H9 (cell line): Measurements from ENCODE around the gene VWA8. TPM values are rescaled to one million over a fixed set of nuclear protein-coding genes. Genes with fewer than 3 reads are reported as not detected.

Experiments
- DNase-seq: peaks from one replicate; pipeline ENCODE4 v3.0.0-alpha.2; 2017
- H2AFZ ChIP-seq: one replicate; pipeline ENCODE4 v1.6.1; 2013; ENCODE audit warnings: mild to moderate bottlenecking, low read length, control low read depth, moderate library complexity
- H2AK5ac ChIP-seq: 2 replicates; pipeline ENCODE4 v1.6.1; 2013; ENCODE audit warnings: low read length, control low read depth, mixed read lengths; ENCODE audit not compliant: insufficient read length
- H2BK120ac ChIP-seq: one replicate; pipeline ENCODE4 v1.6.1; 2013; ENCODE audit warnings: low read depth, mild to moderate bottlenecking, low read length, control low read depth, inconsistent platforms; ENCODE audit not compliant: poor library complexity, severe bottlenecking
- H2BK12ac ChIP-seq: 2 replicates; pipeline ENCODE4 v1.6.1; 2013; ENCODE audit warnings: low read length, control low read depth, mixed read lengths, low read depth; ENCODE audit not compliant: insufficient read length
- H2BK15ac ChIP-seq: 2 replicates; pipeline ENCODE4 v1.6.1; 2013; ENCODE audit warnings: low read depth, low read length, control low read depth
- H2BK20ac ChIP-seq: one replicate; pipeline ENCODE4 v1.6.1; 2013; ENCODE audit warnings: low read depth, mild to moderate bottlenecking, low read length, control low read depth, inconsistent platforms; ENCODE audit not compliant: poor library complexity, severe bottlenecking
- H2BK5ac ChIP-seq: 2 replicates; pipeline ENCODE4 v1.6.1; 2013; ENCODE audit warnings: low read length, control low read depth, mixed read lengths; ENCODE audit not compliant: insufficient read length
- H3K14ac ChIP-seq: 2 replicates; pipeline ENCODE4 v1.6.1; 2013; ENCODE audit warnings: low read length, control low read depth; ENCODE audit not compliant: insufficient read depth
- H3K18ac ChIP-seq: 2 replicates; pipeline ENCODE4 v1.6.1; 2013; ENCODE audit warnings: low read depth, mild to moderate bottlenecking, mixed read lengths, low read length, control low read depth; ENCODE audit not compliant: insufficient read length
- H3K23ac ChIP-seq: 2 replicates; pipeline ENCODE4 v1.6.1; 2013; ENCODE audit warnings: low read length, control low read depth, mixed read lengths, low read depth; ENCODE audit not compliant: insufficient read length
- H3K23me2 ChIP-seq: 2 replicates; pipeline ENCODE4 v1.6.1; 2013; ENCODE audit warnings: low read depth, mild to moderate bottlenecking, mixed read lengths, low read length, control low read depth; ENCODE audit not compliant: insufficient read length, poor library complexity, severe bottlenecking
- H3K27ac ChIP-seq: 2 replicates; pipeline ENCODE4 v1.5.1; 2013; ENCODE audit warnings: low read length, control low read depth, mixed read lengths, low read depth; ENCODE audit not compliant: insufficient read length
- H3K27me3 ChIP-seq: 2 replicates; pipeline ENCODE4 v1.6.1; 2013; ENCODE audit warnings: low read length, control low read depth, inconsistent platforms; ENCODE audit not compliant: insufficient read depth
- H3K4ac ChIP-seq: 2 replicates; pipeline ENCODE4 v1.6.1; 2013; ENCODE audit warnings: low read depth, mild to moderate bottlenecking, control low read depth, inconsistent platforms, low read length, moderate library complexity
- H3K4me1 ChIP-seq: 2 replicates; pipeline ENCODE4 v1.6.1; 2013; ENCODE audit warnings: low read length, control low read depth, inconsistent platforms; ENCODE audit not compliant: insufficient read depth
- H3K4me2 ChIP-seq: 2 replicates; pipeline ENCODE4 v1.6.1; 2013; ENCODE audit warnings: low read length, control low read depth, mixed read lengths; ENCODE audit not compliant: insufficient read length, insufficient read depth
- H3K56ac ChIP-seq: 2 replicates; pipeline ENCODE4 v1.6.1; 2013; ENCODE audit warnings: low read depth, mild to moderate bottlenecking, mixed read lengths, low read length, control low read depth; ENCODE audit not compliant: insufficient read length
- H3K79me1 ChIP-seq: 2 replicates; pipeline ENCODE4 v1.6.1; 2013; ENCODE audit warnings: low read depth, mild to moderate bottlenecking, moderate library complexity, low read length, control low read depth, inconsistent platforms; ENCODE audit not compliant: insufficient read depth, poor library complexity, severe bottlenecking
- H3K79me2 ChIP-seq: 2 replicates; pipeline ENCODE4 v1.6.1; 2013; ENCODE audit warnings: low read length, control low read depth, inconsistent platforms; ENCODE audit not compliant: insufficient read depth
- H3K9ac ChIP-seq: 2 replicates; pipeline ENCODE4 v1.6.1; 2013; ENCODE audit warnings: low read length, control low read depth, mixed read lengths; ENCODE audit not compliant: insufficient read length; ENCODE audit errors: extremely low read depth
- H3K9me3 ChIP-seq: one replicate; pipeline ENCODE4 v1.6.1; 2013; ENCODE audit warnings: low read depth, low read length, inconsistent platforms; ENCODE audit not compliant: control insufficient read depth
- H3T11ph ChIP-seq: one replicate; pipeline ENCODE4 v1.6.1; 2013; ENCODE audit warnings: mild to moderate bottlenecking, low read length, control low read depth, inconsistent platforms
- H4K20me1 ChIP-seq: one replicate; pipeline ENCODE4 v1.6.1; 2013; ENCODE audit not compliant: control insufficient read depth, insufficient read length, insufficient read depth
- H4K5ac ChIP-seq: 2 replicates; pipeline ENCODE4 v1.6.1; 2013; ENCODE audit warnings: low read depth, mild to moderate bottlenecking, mixed read lengths, low read length, control low read depth; ENCODE audit not compliant: insufficient read length
- H4K8ac ChIP-seq: replicated peaks from 2 replicates; pipeline ENCODE4 v1.6.1; 2013; ENCODE audit warnings: low read length, control low read depth, mixed read lengths, low read depth; ENCODE audit not compliant: insufficient read length
- H4K91ac ChIP-seq: 2 replicates; pipeline ENCODE4 v1.6.1; 2013; ENCODE audit warnings: low read depth, mild to moderate bottlenecking, moderate library complexity, mixed read lengths, low read length, control low read depth; ENCODE audit not compliant: insufficient read length
- H3K27ac Mint-ChIP-seq, 3 experiments: 2 replicates in 2 of 3; 3 replicates in 1 of 3; pipeline ENCODE4 v1.8.0; 2020 to 2021; ENCODE audit warnings: mixed read lengths in 3 of 3, mild to moderate bottlenecking in 1 of 3, moderate library complexity in 1 of 3
- H3K27me3 Mint-ChIP-seq: 2 replicates; pipeline ENCODE4 v1.8.0; 2021; ENCODE audit warnings: low read depth, mild to moderate bottlenecking, moderate library complexity, mixed read lengths
- H3K36me3 Mint-ChIP-seq, 3 experiments: 2 replicates in 2 of 3; 3 replicates in 1 of 3; pipeline ENCODE4 v1.8.0; 2020 to 2021; ENCODE audit warnings: low read depth in 3 of 3, mixed read lengths in 3 of 3; ENCODE audit not compliant: insufficient read depth in 1 of 3
- H3K4me1 Mint-ChIP-seq, 2 experiments: 2 replicates each; pipeline ENCODE4 v1.8.0; 2020; ENCODE audit warnings: mixed read lengths in 2 of 2
- H3K4me3 Mint-ChIP-seq, 2 experiments: 2 replicates in 1 of 2; 3 replicates in 1 of 2; pipeline ENCODE4 v1.8.0; 2020 to 2021; ENCODE audit warnings: mild to moderate bottlenecking in 2 of 2, mixed read lengths in 2 of 2, moderate library complexity in 1 of 2
- H3K9me3 Mint-ChIP-seq, 2 experiments: 2 replicates in 1 of 2; 3 replicates in 1 of 2; pipeline ENCODE4 v1.8.0; 2020; ENCODE audit warnings: mild to moderate bottlenecking in 2 of 2, mixed read lengths in 2 of 2, moderate library complexity in 1 of 2
- WGBS: extraction: QIAGEN DNeasy Blood & Tissue Kit; methylation state at CpG from one replicate; pipeline ENCODE4 v1.1.7; 2013; ENCODE audit warnings: missing lambda C conversion rate, low lambda C conversion rate, mixed read lengths; ENCODE audit not compliant: insufficient read length; ENCODE audit errors: extremely low coverage; 5-methylcytosine and 5-hydroxymethylcytosine counted together
- total RNA-seq: library from RNA; stranded (reverse); gene quantifications from 2 replicates; pipeline ENCODE4 v1.2.1, GENCODE V29; 2021
- TF ChIP-seq, protein P1 (sequence below): fragments of 200-600 bp; sonication (generic); conservative IDR thresholded peaks from 3 replicates; pipeline ENCODE4 v1.8.0; 2021; ENCODE audit warnings: antibody characterized with exemption, mild to moderate bottlenecking

Gene VWA8
- total RNA-seq, 1 experiment from 2014 or later: 17.4 TPM

DNA sequence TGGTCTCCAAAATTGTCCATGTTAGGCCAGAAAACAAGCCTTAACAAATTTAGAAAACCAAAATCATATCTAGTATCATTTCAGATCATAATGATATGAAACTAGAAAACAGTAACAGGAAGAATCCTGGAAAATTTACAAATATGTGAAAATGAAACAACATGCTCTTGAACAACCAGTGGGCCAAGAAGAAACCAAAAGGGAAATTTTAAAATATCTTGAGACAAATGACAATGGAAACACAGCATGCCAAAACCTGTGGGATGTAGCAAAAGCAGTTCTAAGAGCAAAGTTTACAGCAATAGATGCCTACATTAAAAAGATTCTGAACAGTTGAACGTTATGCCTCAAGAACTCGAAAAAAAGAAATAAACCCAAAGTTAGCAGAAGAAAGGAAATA, 32.6 kb downstream of the VWA8 start:
- Histone ChIP-seq H3T11ph (no peak overlapping the region), H3K4ac (no peak overlapping the region), H2AFZ (no peak overlapping the region), H2BK15ac (no peak overlapping the region), H2BK12ac (no peak overlapping the region), H2BK20ac (no peak overlapping the region), H3K79me1 (peaks cover 3% of the 10 kb centered on the region), H4K20me1 (no peaks in the 10 kb centered on the region), H3K56ac (no peak overlapping the region), H3K9me3 (no peaks in the 10 kb centered on the region), H3K23ac (no peak overlapping the region), H3K18ac (no peak overlapping the region), H3K27ac (no peak overlapping the region), H2BK5ac (no peak overlapping the region), H4K91ac (no peak overlapping the region), H3K27me3 (no peaks in the 10 kb centered on the region), H2BK120ac (no peak overlapping the region), H2AK5ac (no peak overlapping the region), H3K14ac (no peak overlapping the region), H3K4me1 (no peaks in the 10 kb centered on the region), H3K9ac (no peak overlapping the region), H3K23me2 (no peaks in the 10 kb centered on the region), H3K79me2 (no peaks in the 10 kb centered on the region), H3K4me2 (no peak overlapping the region), H4K5ac (no peak overlapping the region), H4K8ac (no peak overlapping the region)
- H3K27ac Mint-ChIP-seq: no peak overlapping the region
- H3K4me1 Mint-ChIP-seq: peaks cover 7 to 10% of the 10 kb centered on the region in 2 experiments
- TF ChIP-seq, protein P1, sequence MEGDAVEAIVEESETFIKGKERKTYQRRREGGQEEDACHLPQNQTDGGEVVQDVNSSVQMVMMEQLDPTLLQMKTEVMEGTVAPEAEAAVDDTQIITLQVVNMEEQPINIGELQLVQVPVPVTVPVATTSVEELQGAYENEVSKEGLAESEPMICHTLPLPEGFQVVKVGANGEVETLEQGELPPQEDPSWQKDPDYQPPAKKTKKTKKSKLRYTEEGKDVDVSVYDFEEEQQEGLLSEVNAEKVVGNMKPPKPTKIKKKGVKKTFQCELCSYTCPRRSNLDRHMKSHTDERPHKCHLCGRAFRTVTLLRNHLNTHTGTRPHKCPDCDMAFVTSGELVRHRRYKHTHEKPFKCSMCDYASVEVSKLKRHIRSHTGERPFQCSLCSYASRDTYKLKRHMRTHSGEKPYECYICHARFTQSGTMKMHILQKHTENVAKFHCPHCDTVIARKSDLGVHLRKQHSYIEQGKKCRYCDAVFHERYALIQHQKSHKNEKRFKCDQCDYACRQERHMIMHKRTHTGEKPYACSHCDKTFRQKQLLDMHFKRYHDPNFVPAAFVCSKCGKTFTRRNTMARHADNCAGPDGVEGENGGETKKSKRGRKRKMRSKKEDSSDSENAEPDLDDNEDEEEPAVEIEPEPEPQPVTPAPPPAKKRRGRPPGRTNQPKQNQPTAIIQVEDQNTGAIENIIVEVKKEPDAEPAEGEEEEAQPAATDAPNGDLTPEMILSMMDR: no peak
- no peak for DNase-seq
- peaks cover 11 to 19% of the 10 kb centered on the region in 2 experiments; a peak in 4 of 5 replicates for H3K9me3 Mint-ChIP-seq
- H3K4me3 Mint-ChIP-seq: no peak overlapping the region
- no CpG with 5 or more reads among the region's 2 CpGs for WGBS
- H3K36me3 Mint-ChIP-seq: peaks cover 18 to 22% (median 21%) of the 10 kb centered on the region in 3 experiments
- no peaks in the 10 kb centered on the region for H3K27me3 Mint-ChIP-seq
